Progenitor cell of endocrine pancreas (in vitro differentiated cells): ENCODE results near the gene PTPRR. TPM values are rescaled to one million over a fixed set of nuclear protein-coding genes. Genes with fewer than 3 reads are reported as not detected.

ENCODE experiments used
- DNase-seq: peaks from one replicate; pipeline ENCODE4 v3.0.0; 2021; ENCODE audit warnings: low spot score; ENCODE audit not compliant: unreplicated experiment
- H3K27ac Mint-ChIP-seq: 2 replicates; pipeline ENCODE4 v1.8.0; 2021; ENCODE audit warnings: mild to moderate bottlenecking, moderate library complexity, mixed read lengths
- H3K27me3 Mint-ChIP-seq: 2 replicates; pipeline ENCODE4 v1.8.0; 2021; ENCODE audit warnings: mixed read lengths
- H3K36me3 Mint-ChIP-seq: 2 replicates; pipeline ENCODE4 v1.8.0; 2022; ENCODE audit warnings: mixed read lengths; ENCODE audit not compliant: insufficient read depth
- H3K4me1 Mint-ChIP-seq: 2 replicates; pipeline ENCODE4 v1.8.0; 2021; ENCODE audit warnings: low read depth, mixed read lengths
- H3K4me3 Mint-ChIP-seq: 2 replicates; pipeline ENCODE4 v1.8.0; 2021; ENCODE audit warnings: low read depth, mild to moderate bottlenecking, moderate library complexity, mixed read lengths
- H3K9me3 Mint-ChIP-seq: 2 replicates; pipeline ENCODE4 v1.8.0; 2021; ENCODE audit warnings: low read depth, mixed read lengths
- CTCF ChIP-seq: fragments of 200-600 bp; sonication (generic); IDR thresholded peaks from one replicate; pipeline ENCODE4 v1.5.0; 2021; ENCODE audit warnings: antibody characterized with exemption, mild to moderate bottlenecking; ENCODE audit not compliant: unreplicated experiment
- total RNA-seq: library from RNA; stranded (reverse); gene quantifications from 2 replicates; pipeline ENCODE4 v1.2.1, GENCODE V29; 2021

Gene PTPRR
- total RNA-seq, 1 donor from 2014 or later = 0.38 TPM

GRCh38 chr12:70756791-70757190 is 163.7 kb downstream of the PTPRR start:
- Mint-ChIP-seq H3K27me3 (no peaks in the 10 kb centered on the region), H3K36me3 (no peaks in the 10 kb centered on the region), H3K4me1 (peaks cover 28% of the 10 kb centered on the region), H3K4me3 (no peak overlapping the region), H3K9me3 (no peaks in the 10 kb centered on the region), H3K27ac (peak overlapping the region; percentile 30)
- DNase-seq = no peak
- TF ChIP-seq CTCF = no peak

GRCh38 chr12:70756118-70756517 is 164.4 kb downstream of the PTPRR start:
- Mint-ChIP-seq H3K4me1 (peaks cover 28% of the 10 kb centered on the region), H3K9me3 (no peaks in the 10 kb centered on the region), H3K27me3 (peaks cover 3% of the 10 kb centered on the region), H3K4me3 (no peak overlapping the region), H3K36me3 (no peaks in the 10 kb centered on the region), H3K27ac (peak overlapping the region; percentile 30)
- TF ChIP-seq CTCF = no peak
- no peak for DNase-seq

GRCh38 chr12:70754330-70754741 is 166.2 kb downstream of the PTPRR start:
- Mint-ChIP-seq H3K36me3 (no peaks in the 10 kb centered on the region), H3K9me3 (no peaks in the 10 kb centered on the region), H3K27ac (no peak overlapping the region), H3K4me1 (peaks cover 28% of the 10 kb centered on the region), H3K4me3 (no peak overlapping the region), H3K27me3 (peaks cover 5% of the 10 kb centered on the region)
- TF ChIP-seq CTCF = no peak
- DNase-seq = no peak

GRCh38 chr12:70752327-70752726 is 168.2 kb downstream of the PTPRR start:
- Mint-ChIP-seq H3K4me1 (peaks cover 23% of the 10 kb centered on the region), H3K4me3 (no peak overlapping the region), H3K36me3 (no peaks in the 10 kb centered on the region), H3K27me3 (peaks cover 5% of the 10 kb centered on the region), H3K27ac (no peak overlapping the region), H3K9me3 (no peaks in the 10 kb centered on the region)
- no peak for TF ChIP-seq CTCF
- no peak for DNase-seq

GRCh38 chr12:70749931-70750330 is 170.6 kb downstream of the PTPRR start:
- peaks cover 5% of the 10 kb centered on the region for H3K27me3 Mint-ChIP-seq
- H3K27ac Mint-ChIP-seq = no peak overlapping the region
- H3K9me3 Mint-ChIP-seq = no peaks in the 10 kb centered on the region
- TF ChIP-seq CTCF = no peak
- no peaks in the 10 kb centered on the region for H3K36me3 Mint-ChIP-seq
- DNase-seq = no peak
- H3K4me1 Mint-ChIP-seq = peaks cover 10% of the 10 kb centered on the region
- H3K4me3 Mint-ChIP-seq = no peak overlapping the region
